ENCODE measurements around the gene ADK. TPM values are rescaled to one million over a fixed set of nuclear protein-coding genes. Genes with fewer than 3 reads are reported as not detected.
"Not testable (repeated sequence)": the region's sequence is repeated elsewhere in the genome, so short reads cannot be mapped to it uniquely, and the experiment has no call there.

ADK gene
- total and polyA plus RNA-seq, 2 donors (not counting 1 experiment from before 2014, with no cell fraction given): 25.3 to 47.8 TPM

- Histone ChIP-seq H3K36me3 (ENCODE audit: control insufficient read depth, insufficient read depth, low read length) (no peaks in the 10 kb centered on the region), H3K4me3 (replicated peaks in 1 of 4; ENCODE audit: control extremely low read depth in 1 of 4, insufficient read depth in 1 of 4, low read depth in 3 of 4, low read length in 4 of 4) (no peak overlapping the region), H3K9ac (ENCODE audit: insufficient read depth, low read length) (no peak overlapping the region), H3K9me3 (ENCODE audit: control insufficient read depth, insufficient read depth, low read depth, low read length) (no peaks in the 10 kb centered on the region), H2AFZ (ENCODE audit: low read length) (no peak overlapping the region), H4K20me1 (ENCODE audit: control insufficient read depth, extremely low read depth, insufficient read depth, low read length) (no peaks in the 10 kb centered on the region), H3K27me3 (ENCODE audit: control insufficient read depth, insufficient read depth, low read length) (no peaks in the 10 kb centered on the region), H3K4me2 (ENCODE audit: extremely low read depth, insufficient read depth, low read length) (no peak overlapping the region), H3K27ac (ENCODE audit: insufficient read depth, low read length) (no peak overlapping the region), H3K4me1 (ENCODE audit: control insufficient read depth, extremely low read depth, insufficient read depth, low read length) (no peaks in the 10 kb centered on the region), H3K79me2 (ENCODE audit: control insufficient read depth, insufficient read depth, low read length) (no peaks in the 10 kb centered on the region)
- TF ChIP-seq EZH2 (IDR thresholded peaks at IDR 0.05; ENCODE audit: low read length, missing control alignments) (no peak), CTCF (conservative IDR thresholded peaks at IDR 0.05 in 1 of 2, IDR thresholded peaks at IDR 0.05 in 1 of 2; ENCODE audit: low read depth in 1 of 2, low read length in 2 of 2) (no peak)
- DNase-seq (ENCODE audit: low read depth in 2 of 2): peak; percentile 8 to 34
These were observed 309.8 kb downstream of the ADK start for GRCh38 chr10:74460812-74461211.

DNA sequence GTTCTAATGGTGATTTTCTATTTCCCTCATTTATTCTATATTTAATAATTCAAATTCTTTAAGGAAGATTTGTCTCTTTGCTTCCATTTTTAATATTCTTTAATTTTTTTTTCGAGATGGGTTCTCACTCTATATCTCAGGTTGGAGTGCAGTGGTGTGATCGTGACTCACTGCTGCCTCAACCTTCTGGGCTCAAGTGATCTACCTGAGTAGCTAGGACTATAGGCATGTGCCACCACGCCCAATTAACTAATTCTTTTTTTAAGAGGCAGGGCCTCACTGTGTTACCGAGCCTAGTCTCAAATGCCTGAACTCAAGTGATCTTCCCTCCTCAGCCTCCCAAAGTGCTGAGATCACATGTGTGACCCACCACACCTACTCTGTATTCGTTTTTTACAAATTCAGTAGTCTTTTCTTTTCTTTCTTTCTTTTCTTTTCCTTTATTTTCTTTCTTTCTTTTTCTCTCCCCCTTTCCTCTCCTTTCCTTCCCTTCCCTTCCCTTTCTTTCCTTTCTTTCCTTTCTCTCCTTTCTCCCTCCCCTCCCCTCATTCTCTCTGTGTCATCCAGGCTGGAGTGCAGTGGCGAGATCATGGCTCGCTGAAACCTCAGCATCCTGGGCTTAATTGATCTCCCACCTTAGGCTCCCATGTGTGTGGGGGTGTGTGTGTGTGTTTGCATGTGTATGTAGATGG lies 323.1 kb downstream of the ADK start:
- H3K4me1 ChIP-seq (ENCODE audit: control insufficient read depth, extremely low read depth, insufficient read depth, low read length): no peaks in the 10 kb centered on the region
- no peak for DNase-seq (ENCODE audit: low read depth in 2 of 2)
- no peaks in the 10 kb centered on the region for H3K36me3 ChIP-seq (ENCODE audit: control insufficient read depth, insufficient read depth, low read length)
- no peak overlapping the region for H3K4me3 ChIP-seq (replicated peaks in 1 of 4; ENCODE audit: control extremely low read depth in 1 of 4, insufficient read depth in 1 of 4, low read depth in 3 of 4, low read length in 4 of 4)
- H4K20me1 ChIP-seq (ENCODE audit: control insufficient read depth, extremely low read depth, insufficient read depth, low read length): no peaks in the 10 kb centered on the region
- TF ChIP-seq CTCF (conservative IDR thresholded peaks at IDR 0.05 in 1 of 2, IDR thresholded peaks at IDR 0.05 in 1 of 2; ENCODE audit: low read depth in 1 of 2, low read length in 2 of 2): no peak
- no peak for TF ChIP-seq EZH2 (IDR thresholded peaks at IDR 0.05; ENCODE audit: low read length, missing control alignments)
- H3K9ac ChIP-seq (ENCODE audit: insufficient read depth, low read length): no peak overlapping the region
- no peak overlapping the region for H3K4me2 ChIP-seq (ENCODE audit: extremely low read depth, insufficient read depth, low read length)
- H3K27me3 ChIP-seq (ENCODE audit: control insufficient read depth, insufficient read depth, low read length): no peaks in the 10 kb centered on the region
- no peaks in the 10 kb centered on the region for H3K9me3 ChIP-seq (ENCODE audit: control insufficient read depth, insufficient read depth, low read depth, low read length)
- no peak overlapping the region for H3K27ac ChIP-seq (ENCODE audit: insufficient read depth, low read length)
- H2AFZ ChIP-seq (ENCODE audit: low read length): no peak overlapping the region
- no peaks in the 10 kb centered on the region for H3K79me2 ChIP-seq (ENCODE audit: control insufficient read depth, insufficient read depth, low read length)

DNA sequence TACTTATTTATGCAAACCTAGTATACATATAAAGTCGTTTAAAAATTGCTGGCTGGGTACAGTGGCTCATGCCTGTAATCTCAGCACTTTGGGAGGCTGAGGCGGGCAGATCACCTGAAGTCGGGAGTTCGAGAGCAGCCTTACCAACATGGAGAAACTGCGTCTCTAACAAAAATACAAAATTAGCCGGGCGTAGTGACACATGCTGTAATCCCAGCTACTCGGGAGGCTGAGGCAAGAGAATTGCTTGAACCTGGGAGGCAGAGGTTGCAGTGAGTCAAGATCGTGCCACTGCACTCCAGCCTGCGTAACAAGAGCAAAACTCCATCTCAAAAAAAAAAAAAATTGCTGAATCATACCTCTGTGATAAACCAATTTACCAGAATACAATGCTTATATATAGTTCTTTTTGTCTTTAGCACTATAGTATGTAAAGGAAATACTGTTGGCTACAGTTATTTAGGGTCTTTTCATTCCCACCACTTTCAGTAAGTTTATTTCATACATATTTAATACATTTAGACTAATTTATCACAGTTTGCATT lies 325.2 kb downstream of the ADK start:
- H4K20me1 ChIP-seq (ENCODE audit: control insufficient read depth, extremely low read depth, insufficient read depth, low read length); H3K9ac ChIP-seq (ENCODE audit: insufficient read depth, low read length); H3K27ac ChIP-seq (ENCODE audit: insufficient read depth, low read length); H3K36me3 ChIP-seq (ENCODE audit: control insufficient read depth, insufficient read depth, low read length); H3K4me3 ChIP-seq (replicated peaks in 1 of 4; ENCODE audit: control extremely low read depth in 1 of 4, insufficient read depth in 1 of 4, low read depth in 3 of 4, low read length in 4 of 4); H3K4me1 ChIP-seq (ENCODE audit: control insufficient read depth, extremely low read depth, insufficient read depth, low read length); H3K9me3 ChIP-seq (ENCODE audit: control insufficient read depth, insufficient read depth, low read depth, low read length); H2AFZ ChIP-seq (ENCODE audit: low read length); H3K4me2 ChIP-seq (ENCODE audit: extremely low read depth, insufficient read depth, low read length); H3K79me2 ChIP-seq (ENCODE audit: control insufficient read depth, insufficient read depth, low read length); H3K27me3 ChIP-seq (ENCODE audit: control insufficient read depth, insufficient read depth, low read length): not testable (repeated sequence)
- peak; percentile 3 to 8 for DNase-seq (ENCODE audit: low read depth in 2 of 2)

All from fibroblast of lung (primary cell).